HG03175 (cell line): ENCODE measurements around the gene TLCD3B.
A peak's percentile ranks its signal among the peaks of the same experiment; 100 is the strongest.

ENCODE experiments used
- ATAC-seq: cut with Tn5 transposase; IDR thresholded peaks from one replicate; pipeline ENCODE4 v1.9.1; 2021; ENCODE audit warnings: mild to moderate bottlenecking, moderate library complexity; ENCODE audit not compliant: unreplicated experiment

Gene TLCD3B

DNA sequence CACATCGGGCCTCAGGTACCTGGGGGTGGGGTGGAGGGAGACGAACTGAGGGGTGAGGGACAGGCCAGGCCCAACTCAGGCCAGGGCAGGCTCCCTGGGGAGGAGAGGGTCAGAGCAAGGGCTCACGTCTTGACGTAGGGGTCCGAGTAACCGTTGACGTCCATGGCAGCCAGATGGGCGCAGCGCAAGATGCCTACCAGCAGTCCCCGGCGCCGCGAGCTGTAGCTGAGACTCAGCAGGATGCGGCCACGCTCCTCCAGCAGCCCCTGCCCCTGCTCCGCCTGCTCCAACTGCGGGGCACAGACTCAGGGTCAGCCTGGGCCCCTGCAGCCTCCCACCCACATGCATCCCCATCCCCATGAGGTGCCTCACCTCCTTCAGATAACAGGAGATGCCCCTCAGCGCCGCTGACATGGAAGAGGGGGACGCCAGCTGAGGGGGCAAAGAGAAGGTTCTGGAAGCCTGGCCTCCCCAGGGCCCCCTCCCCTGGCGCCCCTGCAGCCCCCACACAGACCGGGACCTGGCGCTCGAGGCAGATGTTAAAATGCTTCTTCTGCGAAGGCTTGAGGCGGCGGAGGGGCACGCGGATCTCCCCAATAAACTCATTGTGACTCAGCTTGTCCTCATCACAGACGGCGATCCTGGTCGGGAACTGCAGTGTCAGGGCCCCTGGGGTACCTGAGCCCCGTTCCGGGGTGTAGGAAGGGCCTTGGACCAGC is 24.3 kb downstream of the TLCD3B start:
- ATAC-seq = no peak

DNA sequence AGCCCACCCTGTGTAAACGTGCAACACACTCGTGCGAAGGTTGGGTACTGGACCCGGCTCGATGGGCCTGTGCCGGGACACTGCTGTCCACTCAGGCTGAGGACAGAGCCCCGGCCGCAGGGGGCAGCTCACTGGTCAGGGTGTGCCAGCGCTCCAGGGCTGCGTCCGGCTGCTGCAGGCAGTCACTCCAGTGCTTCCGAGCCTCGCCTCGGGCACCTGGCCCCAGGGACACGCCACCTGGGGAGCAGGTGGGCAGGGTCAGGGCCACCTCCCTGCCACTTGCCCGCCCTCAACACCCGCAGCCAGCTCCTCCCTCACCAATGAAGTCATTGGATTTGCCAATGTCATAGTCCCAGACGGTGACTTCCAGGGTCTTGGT is 25.0 kb downstream of the TLCD3B start:
- ATAC-seq = no peak

DNA sequence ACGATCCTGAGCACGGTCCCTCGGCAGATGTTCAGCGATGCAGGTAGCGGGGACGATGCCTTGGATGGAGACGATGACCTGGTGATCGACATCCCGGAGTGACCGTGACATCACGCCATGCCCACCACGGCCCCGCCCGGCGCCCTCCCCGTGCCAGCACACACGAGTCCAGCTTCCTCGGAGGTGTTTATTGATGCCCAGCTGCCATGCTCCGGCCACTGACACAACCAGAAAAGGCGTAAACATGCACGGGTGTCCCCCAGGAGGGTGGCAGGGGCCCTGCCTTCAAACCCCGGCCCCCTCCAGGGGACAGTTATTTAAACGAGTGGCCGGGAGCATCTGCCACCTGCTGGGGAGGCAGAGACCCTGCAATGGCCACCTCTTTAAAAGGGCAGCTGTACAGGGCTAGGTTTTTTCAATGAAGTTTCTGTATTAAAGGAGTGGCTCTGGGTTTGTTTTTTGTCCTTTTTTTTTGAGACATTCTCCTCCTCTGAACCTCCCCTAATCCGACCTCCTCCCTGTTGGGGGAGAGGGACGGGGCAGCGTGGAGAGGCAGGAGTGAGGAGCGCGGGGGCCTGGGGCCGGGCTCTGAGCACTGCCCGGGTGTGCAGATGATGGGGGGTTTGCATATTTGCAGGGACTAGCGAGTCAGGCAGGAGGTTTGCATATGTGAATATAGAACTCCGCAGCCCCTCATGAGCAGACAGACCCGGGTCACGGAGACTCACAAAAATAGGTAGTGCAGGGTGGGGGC is 25.6 kb downstream of the TLCD3B start:
- ATAC-seq = no peak

DNA sequence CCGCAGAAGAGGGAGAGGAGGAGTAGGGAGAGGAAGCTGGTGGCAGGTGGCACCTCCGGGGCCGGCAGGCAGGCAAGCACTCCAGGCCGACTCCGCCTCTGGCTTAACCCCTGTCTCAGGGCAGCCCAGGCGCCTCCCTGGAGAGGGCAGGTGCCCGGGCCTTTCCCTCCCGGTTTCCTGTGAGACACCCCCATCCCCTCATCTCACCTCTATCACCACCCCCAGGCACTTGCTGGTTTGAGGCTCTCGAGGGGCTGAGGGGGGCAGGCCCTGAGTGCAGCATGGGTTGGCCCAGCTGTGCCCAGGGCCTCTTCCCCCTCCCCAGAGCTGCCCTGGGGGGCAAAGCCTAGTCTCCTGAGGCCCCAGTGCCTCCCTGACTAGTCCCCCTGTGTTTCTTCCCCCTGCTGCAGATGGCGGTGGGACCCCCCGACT is 26.2 kb downstream of the TLCD3B start:
- no peak for ATAC-seq

DNA sequence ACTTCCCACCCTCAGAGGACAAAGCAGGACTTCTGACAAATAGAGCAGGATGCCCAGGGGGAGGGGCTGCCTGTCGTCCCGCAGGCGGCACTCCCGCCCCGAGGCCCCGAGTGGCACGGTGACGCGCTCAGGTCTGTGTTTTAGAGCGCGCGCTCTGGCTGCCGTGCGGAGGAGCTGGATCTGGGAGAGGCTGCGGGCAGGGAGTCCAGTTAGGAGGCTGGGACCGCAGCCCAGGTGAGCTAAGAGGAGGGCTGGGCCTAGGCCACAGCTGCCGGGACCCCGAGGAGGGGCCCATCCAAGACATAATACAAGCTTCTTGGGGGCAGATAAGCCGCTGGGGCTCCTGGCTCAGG is 26.7 kb downstream of the TLCD3B start:
- ATAC-seq = no peak

DNA sequence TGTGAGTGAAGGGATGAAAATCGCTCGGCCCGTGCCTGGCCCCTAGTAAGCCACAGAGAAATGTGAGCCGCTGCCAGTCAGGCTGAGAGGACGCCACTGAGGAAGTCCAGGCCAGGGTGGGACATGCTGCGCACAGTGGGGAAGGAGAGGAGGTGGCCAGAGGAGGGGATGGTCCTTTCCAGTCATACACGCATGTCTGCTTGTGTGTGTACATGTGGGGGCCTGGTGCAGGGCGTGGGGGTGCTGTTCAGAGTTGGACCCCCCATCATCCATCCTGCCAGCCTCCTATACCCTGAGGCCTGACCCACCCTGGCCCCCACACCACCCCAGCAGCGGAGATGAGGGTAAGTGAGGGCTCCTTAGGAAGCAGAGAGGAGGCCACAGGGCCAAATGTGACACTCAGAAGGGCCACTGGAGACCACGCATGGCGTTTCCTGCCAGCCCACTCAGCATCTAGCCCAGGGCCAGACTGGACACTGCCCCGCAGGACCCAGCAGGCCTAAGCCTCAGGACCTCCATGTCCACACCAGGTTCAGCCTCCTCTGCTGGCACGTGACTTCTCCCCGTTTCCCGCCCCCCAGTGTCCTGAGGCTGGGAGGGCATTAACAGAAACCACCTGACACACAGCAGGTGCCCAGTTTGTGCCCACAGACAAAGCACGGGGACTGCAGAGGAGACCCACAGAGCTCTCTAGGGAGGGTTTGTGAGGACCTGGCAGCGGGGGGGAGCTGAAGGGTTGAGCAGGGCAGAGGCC is 27.2 kb downstream of the TLCD3B start:
- no peak for ATAC-seq

DNA sequence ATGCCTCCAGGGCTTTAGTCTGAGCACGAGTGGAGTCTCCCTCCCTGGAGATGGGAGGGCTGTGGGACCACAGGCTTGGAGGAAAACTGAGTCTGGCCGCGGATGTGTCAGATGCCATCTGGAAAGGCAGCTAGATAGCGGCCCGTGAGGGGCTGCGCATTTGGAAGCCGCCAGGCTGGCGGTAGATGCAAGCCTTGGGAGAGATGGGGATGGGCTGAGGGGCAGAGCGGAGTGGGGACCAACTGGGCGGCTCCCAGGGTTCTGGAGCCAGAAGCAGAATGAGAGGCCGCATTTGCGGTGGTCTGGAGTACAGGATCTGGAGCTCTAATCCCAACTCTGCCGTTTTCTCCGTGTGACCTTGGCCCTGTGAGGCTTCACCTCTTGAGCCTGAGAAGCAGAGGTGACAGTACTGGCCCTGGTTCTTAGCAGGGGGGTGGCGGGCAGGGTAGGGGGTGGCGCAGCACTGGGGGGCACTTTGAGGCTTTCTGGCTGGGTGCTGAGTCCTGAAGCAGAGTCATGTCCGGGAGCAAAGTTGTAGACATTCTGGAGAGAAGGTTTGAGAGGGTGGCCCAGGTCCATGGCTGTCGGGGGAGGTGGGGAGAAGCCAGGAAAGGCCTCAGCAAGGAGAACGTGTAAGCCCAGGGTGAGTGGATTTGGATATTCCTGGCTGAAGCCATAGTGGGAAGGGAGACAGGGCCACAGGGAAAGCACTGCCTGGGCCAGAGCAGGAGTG is 28.3 kb downstream of the TLCD3B start:
- no peak for ATAC-seq

DNA sequence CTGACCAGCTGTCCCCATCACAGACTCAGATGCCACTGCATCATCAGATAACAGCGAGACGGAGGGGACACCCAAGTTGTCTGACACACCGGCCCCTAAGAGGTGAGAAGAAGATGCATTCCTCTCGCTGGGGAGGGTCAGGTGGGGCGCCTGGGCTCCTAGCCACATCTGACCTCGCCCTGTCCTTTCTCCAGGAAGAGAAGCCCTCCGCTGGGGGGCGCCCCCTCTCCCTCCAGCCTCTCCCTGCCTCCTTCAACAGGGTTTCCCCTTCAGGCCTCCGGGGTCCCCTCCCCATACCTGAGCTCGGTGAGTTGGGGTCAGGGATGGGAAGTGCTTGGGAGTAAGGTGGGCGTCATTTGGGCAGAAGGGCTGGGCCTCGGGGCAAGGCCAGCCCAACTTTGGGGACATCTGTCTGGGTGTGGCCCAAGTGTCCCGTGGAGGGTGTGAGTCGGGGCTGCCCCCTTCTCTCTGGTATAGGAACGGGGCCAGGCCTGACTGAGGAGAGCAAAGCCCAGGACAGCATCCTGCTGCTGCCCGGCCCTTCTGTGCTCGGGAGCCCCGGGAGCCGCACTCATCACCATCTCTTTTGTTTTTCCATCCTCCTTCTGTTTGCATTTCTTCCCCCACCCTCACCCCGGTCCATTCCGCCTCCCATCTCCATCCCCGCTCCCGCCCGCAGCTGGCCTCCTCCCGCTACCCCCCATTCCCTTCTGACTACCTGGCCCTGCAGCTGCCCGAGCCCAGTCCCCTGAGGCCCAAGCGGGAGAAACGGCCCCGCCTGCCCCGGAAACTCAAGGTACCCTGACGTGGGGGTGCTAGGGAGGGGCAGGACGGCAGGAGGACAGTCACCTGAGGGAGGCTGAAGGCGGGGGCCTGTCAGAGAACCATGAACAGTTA is 30.1 kb downstream of the TLCD3B start:
- no peak for ATAC-seq

DNA sequence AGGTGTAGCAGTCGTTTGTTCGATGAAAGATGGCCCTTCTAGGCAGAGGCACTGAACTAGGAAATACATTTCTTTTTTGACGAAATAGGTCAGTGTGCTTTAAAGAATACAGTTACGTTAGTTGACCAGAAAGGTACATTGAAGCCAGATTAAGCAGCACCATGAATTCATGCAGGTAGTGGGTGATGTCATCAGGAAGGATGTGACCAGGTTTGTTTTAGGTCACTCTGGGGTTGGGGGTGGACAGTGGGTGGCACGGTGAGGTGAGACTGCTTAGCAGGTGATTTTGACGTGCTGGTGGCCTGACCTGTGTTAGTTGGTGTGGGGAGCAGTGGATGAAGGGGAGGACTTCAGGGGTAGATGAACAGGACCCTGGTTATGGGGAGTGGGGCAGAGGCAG is 31.5 kb downstream of the TLCD3B start:
- ATAC-seq = no peak

DNA sequence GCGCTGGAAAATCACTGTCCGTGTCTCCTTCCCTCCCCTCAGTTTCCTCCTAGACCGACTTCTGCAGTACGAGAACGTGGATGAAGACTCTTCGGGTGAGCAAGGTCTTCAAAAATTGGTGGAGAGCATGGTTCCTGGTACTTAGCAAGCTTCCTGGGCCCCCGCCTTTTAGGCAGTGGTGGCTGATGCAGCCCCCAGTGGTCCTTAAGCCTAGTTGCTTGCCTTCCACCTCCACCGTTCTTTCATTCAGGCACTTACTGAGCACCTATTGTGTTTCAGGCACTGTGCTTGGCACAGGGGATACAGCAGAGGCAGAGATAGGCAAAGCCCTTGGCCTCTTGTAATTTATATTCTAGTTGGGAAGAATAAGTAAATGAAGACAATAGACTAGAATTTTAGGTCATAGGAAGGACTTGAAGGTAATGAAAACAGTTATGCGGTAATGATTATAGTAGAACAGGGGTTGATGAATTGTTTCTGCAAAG is 34.3 kb downstream of the TLCD3B start:
- ATAC-seq = no peak

DNA sequence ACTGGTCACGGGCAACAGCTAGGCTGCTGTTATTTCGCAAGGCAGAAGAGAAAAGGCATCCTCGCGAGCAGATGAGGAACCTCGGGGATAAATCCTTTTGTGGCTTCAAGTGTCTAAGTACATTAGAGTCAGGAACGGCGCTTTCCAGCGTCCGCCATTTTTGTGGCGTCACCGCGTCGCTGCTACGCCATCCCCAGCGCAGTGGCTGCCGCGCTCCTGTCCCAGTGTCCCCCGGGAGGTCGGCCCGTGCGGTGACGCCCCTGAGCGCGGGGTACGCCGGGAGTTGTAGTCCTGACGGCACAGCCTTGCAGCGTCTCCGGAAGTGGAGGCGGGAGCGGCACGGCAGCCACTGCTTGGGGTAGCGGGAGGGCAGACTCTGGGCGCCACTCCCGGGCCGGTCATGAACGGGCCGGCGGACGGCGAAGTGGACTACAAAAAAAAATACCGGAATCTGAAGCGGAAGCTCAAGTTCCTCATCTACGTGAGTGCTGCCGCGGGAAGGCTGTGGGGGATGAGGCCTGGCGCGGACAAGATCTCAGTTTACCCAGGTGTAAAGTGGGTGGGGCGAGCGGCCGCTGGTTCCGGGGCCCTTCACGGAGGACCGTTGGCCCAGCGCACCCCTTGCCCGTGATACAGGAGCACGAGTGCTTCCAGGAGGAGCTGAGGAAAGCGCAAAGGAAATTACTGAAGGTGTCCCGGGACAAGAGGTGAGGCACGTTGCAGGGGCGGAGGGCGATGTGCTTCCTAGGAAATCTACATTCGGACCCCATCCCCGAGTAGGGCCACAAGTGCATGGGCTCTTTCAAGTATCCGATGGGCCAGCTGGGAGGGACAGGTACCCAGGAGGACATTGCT is 34.9 kb downstream of the TLCD3B start, which contains the start of gene INO80E:
INO80E (plus strand) TSS at position 331 of the 855 bp plus-strand sequence; CDS start at position 401, 70 bp downstream.
- ATAC-seq = peak; percentile 95

DNA sequence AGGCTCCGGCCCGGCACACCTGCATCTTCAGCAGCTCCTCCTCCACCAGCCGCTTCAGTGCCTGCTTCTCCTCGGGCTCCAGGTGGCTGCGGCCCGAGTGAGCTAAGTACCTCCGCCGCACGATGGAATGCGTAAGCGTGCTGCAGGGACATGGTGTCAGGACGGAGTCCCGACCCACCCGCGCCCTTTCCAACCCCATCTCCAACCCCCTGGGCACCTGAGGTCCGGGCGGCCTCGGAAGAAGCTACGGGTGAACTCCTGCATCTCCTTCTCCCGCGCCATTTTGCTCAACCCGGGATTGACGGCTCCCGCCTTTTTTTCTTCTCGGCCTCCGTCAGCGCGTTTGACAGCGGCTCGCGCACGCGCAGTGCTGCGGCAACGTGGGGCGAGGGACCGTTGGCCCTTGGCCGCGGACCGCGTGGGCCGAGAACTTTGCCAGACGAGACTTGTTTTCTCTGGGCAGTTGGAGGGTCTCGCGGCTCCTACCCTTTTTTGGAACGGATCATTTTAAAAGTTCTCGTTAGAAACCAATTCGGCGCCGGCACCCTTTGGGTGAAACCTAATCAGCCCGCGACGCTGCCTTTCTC is 35.7 kb downstream of the TLCD3B start, which contains the start of gene HIRIP3:
HIRIP3 (minus strand) TSS at position 294 of the 587 bp plus-strand sequence; CDS start at position 282, 12 bp downstream.
- peak; percentile 58 for ATAC-seq

DNA sequence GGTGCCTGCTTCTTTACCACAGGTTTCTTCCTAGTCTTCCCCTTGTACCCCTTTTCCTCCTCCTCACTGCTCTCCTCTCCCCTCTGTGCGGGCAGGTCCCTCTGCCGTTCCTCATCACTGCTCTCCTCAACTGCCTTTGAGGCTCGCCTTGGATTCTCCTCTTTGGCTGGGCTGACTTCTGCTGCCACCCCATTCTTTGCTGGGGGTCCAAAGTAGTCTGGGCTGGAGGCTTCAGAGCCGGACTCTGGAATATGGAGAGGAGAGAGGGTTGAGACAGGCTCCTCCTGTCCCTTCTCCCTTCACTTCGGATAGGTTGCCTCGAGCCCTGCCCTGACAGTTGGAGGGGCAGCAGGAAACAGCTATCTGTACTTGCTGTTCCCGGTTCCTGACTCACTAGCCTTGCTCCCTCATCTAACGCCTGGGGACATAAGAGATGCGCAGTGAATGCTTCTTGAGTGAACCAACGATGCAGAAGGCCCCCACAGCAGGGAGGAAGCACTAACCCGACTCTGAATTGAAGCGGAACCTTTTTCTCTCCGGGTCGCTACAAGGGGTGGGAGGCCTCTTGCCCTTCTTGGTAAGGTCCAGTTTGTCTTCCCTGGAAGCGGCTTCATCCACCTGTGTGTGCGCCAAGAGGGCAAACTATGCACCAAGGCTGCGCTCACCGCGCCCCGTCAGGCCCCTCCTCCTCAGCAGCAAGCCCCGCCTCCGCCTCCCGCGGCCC is 36.3 kb downstream of the TLCD3B start:
- ATAC-seq = peak; percentile 31

DNA sequence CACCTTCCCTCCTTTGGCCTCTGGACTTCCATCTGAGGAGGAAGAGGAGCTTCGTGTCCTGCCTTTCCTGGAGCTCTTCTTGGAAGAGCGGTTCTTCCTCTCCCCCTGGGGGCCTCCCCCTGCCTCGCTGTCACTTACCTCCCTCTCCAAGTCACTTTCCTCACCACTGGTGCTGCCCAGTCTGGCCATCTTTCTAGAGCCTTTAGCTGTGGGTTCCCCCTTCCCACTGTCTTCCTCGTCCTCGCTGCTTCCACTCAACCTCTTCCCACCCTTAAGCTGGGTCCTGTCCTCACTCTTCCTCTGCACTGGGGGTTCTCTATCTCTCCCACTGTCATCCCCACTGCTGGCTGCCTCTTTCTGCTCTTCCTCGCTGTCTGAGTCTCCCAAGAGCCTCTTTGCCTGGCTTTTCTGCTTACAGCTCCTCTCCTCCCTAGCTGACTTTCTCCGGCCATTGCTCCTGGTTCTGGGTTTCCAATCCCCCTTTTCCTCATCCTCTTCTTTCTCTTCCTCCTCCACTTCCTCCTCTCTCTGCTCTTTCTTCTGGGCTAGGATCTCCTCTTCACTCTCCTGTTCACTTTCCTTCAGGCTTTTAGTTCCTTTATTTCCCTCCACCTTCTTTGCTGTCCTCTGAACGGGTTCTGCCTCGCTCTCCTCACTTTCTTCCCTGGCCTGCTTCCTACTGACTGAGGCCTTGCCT is 37.0 kb downstream of the TLCD3B start:
- no peak for ATAC-seq

DNA sequence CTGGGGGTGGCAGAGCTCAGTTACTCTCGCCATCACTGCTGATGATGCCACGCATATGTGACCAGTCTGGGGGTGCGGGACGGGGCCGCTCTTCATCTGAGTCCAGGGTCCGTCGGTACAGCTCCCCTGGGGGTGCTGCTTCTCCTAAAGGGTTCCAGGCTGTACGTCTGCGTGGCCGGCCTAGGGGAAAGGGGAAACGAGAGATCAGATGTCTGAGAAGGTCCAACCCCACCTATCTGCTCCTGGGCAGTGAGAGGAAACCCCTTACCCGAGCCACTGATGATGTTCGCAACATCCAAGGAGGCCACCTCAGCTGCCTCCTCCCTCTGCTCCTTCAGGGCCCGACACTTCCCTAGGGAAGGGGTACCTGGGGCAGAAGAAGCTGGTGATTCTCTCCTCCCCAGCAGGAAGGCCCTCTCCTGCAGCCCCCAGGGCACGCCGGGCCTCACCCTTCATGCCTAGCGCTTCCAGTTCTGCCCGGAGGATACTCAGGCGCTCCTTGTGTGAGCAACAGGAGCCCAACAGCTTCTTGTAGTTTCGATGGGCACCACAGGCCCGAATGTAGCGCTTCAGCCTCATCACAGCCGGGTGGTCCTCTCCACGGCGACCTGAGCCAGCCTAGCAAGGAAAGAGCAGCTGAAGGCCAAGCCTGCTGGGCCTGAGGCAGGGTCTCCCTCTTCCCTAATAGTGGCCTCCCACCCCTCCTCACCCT is 37.7 kb downstream of the TLCD3B start:
- no peak for ATAC-seq

DNA sequence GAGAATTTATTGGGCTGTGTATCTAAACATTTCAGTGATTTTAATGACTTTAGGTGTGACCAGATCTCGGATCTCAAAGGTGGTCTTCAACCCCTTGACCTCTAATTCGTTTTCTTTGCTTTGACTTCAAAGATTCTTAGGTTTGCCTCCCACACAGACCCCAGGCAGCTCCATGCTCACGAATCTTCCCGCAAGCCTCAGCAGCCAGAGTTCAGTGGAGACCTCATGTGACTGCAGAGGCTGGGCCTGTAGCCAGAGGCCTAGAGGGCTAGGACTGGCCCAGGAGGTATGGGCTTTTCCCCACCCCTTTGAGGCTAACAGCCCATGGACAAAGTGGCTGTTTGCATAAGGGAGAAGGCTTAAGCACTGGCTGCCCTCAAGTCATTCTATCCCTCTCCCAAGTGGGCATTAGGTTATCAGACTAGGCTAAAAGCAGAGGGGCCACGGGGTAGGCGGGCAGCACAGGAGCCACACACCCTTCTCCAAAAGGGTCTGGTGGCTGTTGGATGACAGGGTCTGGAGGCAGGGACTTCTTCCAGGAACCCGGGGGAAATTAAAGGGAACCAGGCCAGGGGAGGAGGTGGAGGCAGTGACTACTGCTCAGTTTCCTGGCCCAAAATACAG is 38.6 kb downstream of the TLCD3B start:
- ATAC-seq = no peak
